CD4-positive, alpha-beta T cell treated with Interleukin-15 for 1 hour (primary cell): ENCODE results near the gene PLPP7.
"Not testable (repeated sequence)": the region's sequence is repeated elsewhere in the genome, so short reads cannot be mapped to it uniquely, and the experiment has no call there.

Experiments
- DNase-seq: peaks from one replicate; pipeline ENCODE4 v3.0.0-alpha.2; 2020

The PLPP7 gene

DNA sequence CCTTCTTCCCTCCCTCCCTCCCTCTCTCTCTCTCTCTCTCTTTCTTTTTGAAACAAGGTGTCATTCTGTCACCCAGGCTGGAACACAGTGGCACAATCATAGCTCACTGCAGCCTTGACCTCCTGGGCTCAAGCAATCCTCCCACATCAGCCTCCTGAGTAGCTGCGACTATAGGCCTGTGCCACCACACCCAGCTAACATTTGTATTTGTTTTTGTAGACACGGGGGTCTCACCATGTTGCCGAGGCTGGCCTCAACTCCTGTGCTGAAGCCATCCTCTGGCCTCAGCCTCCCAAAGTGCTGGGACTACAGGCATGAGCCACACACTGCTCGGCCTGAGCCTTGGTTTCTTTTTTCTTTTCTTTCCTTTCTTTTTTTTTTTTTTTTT lies 45.8 kb downstream of the PLPP7 start:
- no peak for DNase-seq

DNA sequence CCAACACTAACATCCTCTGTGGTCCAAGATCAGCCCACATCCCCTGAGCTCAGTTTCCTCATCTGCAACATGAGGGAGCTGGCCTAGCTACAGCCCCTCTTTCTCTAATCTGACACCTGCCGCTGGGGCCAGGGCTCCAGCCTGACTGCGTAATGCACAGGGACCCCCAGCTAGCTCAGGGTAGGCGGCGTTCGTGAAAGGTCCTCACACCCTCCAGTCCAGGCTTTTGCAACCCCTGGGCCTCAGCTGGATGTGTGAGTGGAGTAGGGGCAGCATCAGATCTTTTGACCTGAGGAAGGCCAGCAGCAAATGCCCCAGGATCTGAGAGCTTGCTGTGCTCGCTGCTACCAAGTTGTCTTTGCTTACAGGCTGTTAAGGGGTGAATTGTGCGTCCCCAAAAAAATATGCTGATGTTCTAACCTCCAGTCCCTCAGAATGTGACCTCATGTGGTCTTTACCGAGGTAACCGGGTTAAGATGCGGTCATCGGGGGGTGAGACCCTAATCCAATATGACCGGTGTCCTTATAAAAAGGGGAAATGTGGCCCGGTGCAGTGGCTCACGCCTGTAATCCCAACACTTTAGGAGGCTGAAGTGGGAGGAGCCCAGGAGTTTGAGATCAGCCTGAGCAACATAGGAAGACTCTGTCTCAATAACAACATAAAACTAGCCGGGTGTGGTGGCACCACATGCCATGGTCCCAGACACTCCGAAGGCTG lies 47.8 kb downstream of the PLPP7 start:
- DNase-seq: no peak

DNA sequence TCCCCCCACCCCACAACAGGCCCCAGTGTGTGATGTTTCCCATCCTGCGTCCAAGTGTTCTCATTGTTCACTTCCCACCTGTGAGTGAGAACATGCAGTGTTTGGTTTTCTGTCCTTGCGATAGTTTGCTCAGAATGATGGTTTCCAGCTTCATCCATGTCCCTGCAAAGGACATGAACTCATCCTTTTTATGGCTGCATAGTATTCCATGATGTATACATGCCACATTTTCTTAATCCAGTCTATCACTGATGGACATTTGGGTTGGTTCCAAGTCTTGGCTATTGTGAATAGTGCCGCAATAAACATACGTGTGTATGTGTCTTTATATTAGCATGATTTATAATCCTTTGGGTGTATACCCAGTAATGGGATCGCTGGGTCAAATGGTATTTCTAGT lies 49.7 kb downstream of the PLPP7 start:
- DNase-seq: not testable (repeated sequence)

DNA sequence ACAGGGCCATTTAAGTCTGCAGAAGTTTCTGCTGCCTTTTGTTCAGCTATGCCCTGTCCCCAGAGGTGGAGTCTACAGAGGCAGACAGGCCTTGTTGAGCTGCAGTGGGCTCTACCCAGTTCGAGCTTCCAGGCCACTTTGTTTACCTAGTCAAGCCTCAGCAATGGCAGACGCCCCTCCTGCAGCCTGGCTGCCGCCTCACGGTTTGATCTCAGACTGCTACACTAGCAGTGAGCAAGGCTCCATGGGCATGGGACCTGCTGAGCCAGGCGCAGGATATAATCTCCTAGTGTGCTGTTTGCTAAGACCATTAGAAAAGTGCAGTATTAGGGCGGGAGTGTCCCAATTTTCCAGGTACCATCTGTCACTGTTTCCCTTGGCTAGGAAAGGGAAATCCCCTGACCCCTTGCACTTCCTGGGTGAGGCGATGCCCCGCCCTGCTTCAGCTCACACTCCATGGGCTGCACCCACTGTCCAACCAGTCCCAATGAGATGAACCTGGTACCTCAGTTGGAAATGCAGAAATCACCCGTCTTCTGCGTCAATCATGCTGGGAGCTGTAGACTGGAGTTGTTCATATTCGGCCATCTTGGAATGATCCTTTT lies 55.5 kb downstream of the PLPP7 start:
- not testable (repeated sequence) for DNase-seq

DNA sequence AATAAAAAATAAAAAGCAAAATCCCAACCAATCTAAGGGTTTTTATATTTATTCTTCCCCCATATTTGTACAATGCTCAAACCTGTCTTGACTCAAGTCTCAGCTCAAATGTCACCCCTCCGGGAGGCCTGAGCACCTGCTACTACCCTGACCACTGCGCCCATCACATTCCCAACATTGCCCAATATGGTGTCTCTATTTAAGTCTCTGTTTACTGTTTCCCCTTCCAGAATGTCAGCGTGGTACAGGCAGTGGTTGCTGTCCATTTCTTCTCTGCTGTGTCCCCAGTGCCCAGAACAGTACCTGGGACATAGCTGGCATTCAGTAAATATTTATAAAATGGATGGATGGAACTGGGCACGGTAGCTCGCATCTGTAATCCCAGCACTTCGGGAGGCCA lies 57.0 kb downstream of the PLPP7 start:
- DNase-seq: no peak

DNA sequence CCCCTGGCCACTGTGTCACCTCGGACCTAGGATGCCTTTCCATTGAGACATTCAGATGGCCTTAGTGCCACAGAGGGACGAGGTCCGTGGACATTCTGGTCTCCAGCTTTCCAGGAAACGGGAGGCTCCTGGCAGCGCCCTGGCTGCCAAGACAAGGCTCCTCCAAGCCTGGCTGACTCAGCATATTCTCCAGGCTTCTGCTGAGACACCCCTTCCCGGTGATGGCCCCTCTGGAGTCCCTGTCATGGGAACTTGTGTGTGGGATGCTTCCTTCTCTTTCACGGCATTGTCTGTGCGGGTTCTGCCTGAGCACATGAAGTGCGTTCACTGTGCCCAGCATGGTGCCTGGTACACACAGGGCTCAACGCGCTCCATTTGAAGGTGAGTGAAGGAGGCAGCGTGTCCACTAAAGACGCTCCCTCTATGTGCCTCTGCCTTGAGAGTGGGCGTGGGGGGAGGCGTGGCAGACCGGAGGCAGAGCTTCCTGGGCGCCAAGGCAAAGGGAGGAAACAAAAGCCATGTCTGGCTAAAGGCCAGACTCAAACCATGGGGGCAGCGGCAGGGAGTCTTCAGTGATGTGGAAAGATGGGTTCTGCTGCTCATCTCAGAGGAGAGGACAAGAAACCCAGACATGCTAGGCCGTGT lies 58.0 kb downstream of the PLPP7 start:
- no peak for DNase-seq

DNA sequence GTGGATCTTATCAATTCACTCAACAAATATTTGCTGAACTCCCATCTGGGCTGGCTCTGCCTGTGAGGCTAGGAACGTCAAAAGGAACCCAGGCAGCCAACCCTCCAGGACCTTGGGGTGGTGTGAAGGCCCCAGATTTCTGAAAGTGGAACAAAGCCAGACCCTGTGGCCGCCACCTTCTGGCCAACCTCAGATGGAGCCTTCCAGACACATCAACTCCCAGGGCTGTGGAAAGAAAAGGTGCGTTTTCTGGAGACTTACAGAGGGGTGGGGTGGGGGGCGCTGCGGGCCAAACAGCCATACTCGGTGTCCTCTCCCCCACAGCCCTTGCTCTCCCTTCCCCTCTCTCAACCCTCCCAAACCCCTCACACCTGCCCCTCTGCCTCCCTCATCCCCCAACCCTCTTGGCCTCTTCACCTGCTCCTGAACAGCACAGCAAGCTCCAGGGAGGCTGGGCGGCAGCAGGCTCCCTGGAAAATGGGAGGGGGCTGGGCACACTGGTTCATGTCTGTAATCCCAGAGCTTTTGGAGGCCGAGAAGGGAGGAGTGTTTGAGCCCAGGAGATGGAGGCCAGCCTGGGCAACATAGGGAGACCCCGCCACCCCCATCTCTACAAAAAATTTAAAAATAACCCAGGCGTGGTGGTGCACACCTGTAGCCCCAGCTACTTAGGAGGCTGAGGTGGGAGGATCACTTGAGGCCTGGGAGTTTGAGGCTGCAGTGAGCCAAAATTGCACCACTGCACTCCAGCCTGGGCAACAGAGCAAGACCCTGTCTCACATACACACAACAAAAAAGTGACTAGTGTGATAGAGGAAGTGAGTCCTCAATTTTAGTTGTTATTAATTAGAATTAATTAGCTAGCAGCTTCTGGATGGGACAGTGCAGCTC lies 59.4 kb downstream of the PLPP7 start:
- no peak for DNase-seq

DNA sequence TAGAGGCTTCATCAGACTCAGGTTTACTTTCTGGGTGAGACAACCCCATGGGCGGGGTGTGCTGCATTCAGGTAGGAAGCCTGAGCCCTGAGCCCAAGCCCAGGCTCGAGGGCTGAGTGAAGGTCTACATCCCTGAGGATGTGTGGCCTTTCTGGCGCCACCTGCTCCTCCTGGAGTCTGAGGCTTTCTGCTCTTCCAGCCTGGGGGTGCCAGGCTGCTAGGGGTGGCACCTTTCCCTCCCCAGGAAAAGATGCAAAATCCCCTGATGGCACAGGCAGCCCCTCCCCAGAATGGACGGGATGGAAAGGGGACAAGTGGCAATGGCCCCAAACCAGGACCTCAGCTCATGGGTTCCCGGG lies 60.0 kb downstream of the PLPP7 start:
- DNase-seq: no peak

DNA sequence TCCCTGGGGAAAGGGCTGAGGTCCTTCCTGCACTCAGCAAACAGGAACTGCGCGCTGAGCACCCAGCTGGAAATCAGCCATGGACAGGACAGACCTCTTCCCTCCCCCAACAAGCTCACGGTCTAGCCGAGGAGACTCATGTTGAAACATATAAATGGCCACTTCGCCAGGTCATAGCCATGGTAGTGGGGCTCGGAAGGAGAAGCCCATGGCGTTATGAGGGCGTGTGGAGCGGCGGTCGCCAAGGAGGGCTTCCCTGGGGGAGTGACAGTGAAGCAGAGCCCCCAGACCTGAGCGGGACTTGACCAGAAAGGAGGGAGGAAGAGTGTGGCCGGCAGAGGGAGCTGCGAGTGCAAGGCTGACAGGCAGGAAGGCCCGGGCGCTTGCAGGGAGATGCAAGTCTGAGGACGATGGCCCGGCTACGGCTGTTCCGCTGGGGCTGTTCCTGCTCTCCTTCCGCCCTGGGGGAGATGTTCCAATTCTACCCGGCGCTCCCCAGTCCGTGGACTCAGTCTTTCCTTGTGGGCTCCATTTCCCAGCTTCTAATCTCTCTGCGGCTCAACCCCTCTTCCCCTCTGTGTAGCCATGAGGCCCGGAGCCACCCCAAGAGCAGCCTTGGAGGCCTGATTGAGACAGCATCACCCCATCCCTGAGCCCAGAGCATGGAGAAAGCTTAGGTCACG lies 60.5 kb downstream of the PLPP7 start:
- DNase-seq: peak; percentile 84

DNA sequence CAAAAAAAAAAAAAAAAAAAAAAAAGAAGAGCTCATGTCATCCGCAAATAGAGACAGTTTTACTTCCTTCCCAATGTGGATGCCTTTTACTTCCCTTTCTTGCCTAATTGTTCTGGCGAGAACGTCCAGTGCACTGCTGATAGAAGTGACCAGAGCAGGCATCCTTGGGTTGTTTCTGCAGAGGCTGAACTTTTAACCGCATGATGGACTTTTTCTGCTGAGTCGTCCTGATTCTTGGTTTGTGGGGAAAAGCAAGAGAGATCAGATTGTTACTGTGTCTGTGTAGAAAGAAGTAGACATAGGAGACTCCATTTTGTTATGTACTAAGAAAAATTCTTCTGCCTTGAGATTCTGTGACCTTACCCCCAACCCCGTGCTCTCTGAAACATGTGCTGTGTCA lies 67.0 kb downstream of the PLPP7 start:
- peak; percentile 34 for DNase-seq

DNA sequence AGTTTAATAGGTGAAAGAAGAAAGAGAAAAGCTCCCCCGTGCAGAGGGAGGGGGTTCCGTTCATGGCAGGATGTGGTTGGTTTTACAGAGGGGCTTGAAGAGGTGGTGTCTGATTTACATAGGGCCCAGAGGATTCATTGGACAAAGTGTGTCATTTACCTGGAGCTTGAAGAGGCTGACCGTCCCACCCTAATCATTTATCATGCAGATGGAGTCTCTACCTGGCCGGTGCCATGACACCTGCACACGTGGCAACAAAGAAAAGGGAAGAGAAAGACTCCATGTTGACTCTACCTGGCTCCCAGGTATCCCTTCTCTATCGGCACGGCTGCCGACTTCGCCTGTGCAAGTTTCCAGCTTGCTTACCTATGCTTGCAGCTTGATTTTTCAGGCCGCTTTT lies 69.0 kb downstream of the PLPP7 start:
- DNase-seq: no peak
